HFF-Myc (cell line): ENCODE results near the gene MYO9A.

Experiments used
- DNase-seq: peaks from one replicate; pipeline ENCODE4 v3.0.0-alpha.2; 2011; ENCODE audit warnings: low read depth; ENCODE audit errors: extremely low read depth
- H3K4me3 ChIP-seq: replicated peaks from 2 replicates; pipeline ENCODE4 v1.5.1; 2011; ENCODE audit warnings: low read depth, mild to moderate bottlenecking, control low read depth, low read length
- CTCF ChIP-seq: IDR thresholded peaks from 2 replicates; pipeline ENCODE4 v1.5.1; 2012; ENCODE audit warnings: mild to moderate bottlenecking, low read depth, low read length, control low read depth; ENCODE audit errors: missing control alignments

Gene MYO9A

GRCh38 chr15:71807125-71807629, 310.8 kb downstream of the MYO9A start:
- DNase-seq: no peak
- TF ChIP-seq CTCF: no peak
- no peak overlapping the region for H3K4me3 ChIP-seq

GRCh38 chr15:71806452-71806931, 311.5 kb downstream of the MYO9A start:
- peak; percentile 17 for DNase-seq
- no peak overlapping the region for H3K4me3 ChIP-seq
- no peak for TF ChIP-seq CTCF

- no peak overlapping the region for H3K4me3 ChIP-seq
- TF ChIP-seq CTCF: no peak
- DNase-seq: no peak
Observed at GRCh38 chr15:71804695-71805470, 313.1 kb downstream of the MYO9A start.

- no peak for TF ChIP-seq CTCF
- no peak for DNase-seq
- no peak overlapping the region for H3K4me3 ChIP-seq
Observed at GRCh38 chr15:71804226-71804625, 313.7 kb downstream of the MYO9A start.

GRCh38 chr15:71802770-71803169, 315.2 kb downstream of the MYO9A start:
- DNase-seq: no peak
- TF ChIP-seq CTCF: peak; percentile 44
- H3K4me3 ChIP-seq: no peak overlapping the region

GRCh38 chr15:71801935-71802655, 315.9 kb downstream of the MYO9A start:
- no peak for DNase-seq
- no peak for TF ChIP-seq CTCF
- no peak overlapping the region for H3K4me3 ChIP-seq
